ENCODE measurements around the gene EIF4A2.

EIF4A2 gene

GRCh38 chr3:186750316-186750715 lies 33.1 kb upstream of the EIF4A2 start:
- Histone ChIP-seq H4K91ac (ENCODE audit: low read depth, low read length, poor library complexity) (no peak overlapping the region), H3K23ac (ENCODE audit: low read depth, low read length, poor library complexity) (no peak overlapping the region), H3K4ac (ENCODE audit: low read length) (no peak overlapping the region), H3K18ac (ENCODE audit: low read length) (no peak overlapping the region), H2AFZ (ENCODE audit: low read length) (no peak overlapping the region), H3K27ac (replicated peaks; ENCODE audit: low read length) (no peak overlapping the region), H3K4me1 (ENCODE audit: control insufficient read depth in 2 of 2, insufficient read depth in 1 of 2, low read depth in 1 of 2, low read length in 2 of 2) (peaks cover 0 to 3% of the 10 kb centered on the region in 2 donors), H3K36me3 (replicated peaks in 1 of 2; ENCODE audit: control insufficient read depth in 2 of 2, insufficient read depth in 2 of 2, low read length in 2 of 2) (no peaks in the 10 kb centered on the region), H2BK12ac (ENCODE audit: low read length) (no peak overlapping the region), H3K4me3 (ENCODE audit: low read length in 2 of 2) (no peak overlapping the region), H3K9me3 (replicated peaks in 1 of 2; ENCODE audit: control insufficient read depth in 2 of 2, insufficient read depth in 1 of 2, low read depth in 1 of 2, low read length in 2 of 2) (no peaks in the 10 kb centered on the region), H3K9ac (ENCODE audit: low read depth, low read length, poor library complexity) (no peak overlapping the region), H3K14ac (ENCODE audit: low read length) (no peak overlapping the region), H2BK5ac (ENCODE audit: low read length) (no peak overlapping the region), H3K79me1 (ENCODE audit: low read depth, low read length) (no peaks in the 10 kb centered on the region), H2AK5ac (ENCODE audit: low read depth, low read length) (no peak overlapping the region), H3K4me2 (ENCODE audit: insufficient read depth, low read length, poor library complexity, severe bottlenecking) (no peak overlapping the region), H3K27me3 (ENCODE audit: control insufficient read depth in 3 of 3, insufficient read depth in 3 of 3, low read depth in 1 of 3, low read length in 3 of 3) (peaks cover 0 to 4% (median 0%) of the 10 kb centered on the region in 3 experiments), H2BK120ac (ENCODE audit: low read depth, low read length) (no peak overlapping the region), H2BK15ac (ENCODE audit: low read length) (no peak overlapping the region), H4K8ac (ENCODE audit: low read depth, low read length) (no peak overlapping the region)
- WGBS, 2 donors (ENCODE audit: extremely low coverage in 2 of 2, insufficient read length in 2 of 2, insufficient replicate concordance in 1 of 2) = no CpG with 5 or more reads among the region's 2 CpGs
- no peak for DNase-seq (ENCODE audit: low spot score)

- Histone ChIP-seq H3K79me1 (ENCODE audit: low read depth, low read length) (no peaks in the 10 kb centered on the region), H2BK120ac (ENCODE audit: low read depth, low read length) (no peak overlapping the region), H3K18ac (ENCODE audit: low read length) (no peak overlapping the region), H3K36me3 (replicated peaks in 1 of 2; ENCODE audit: control insufficient read depth in 2 of 2, insufficient read depth in 2 of 2, low read length in 2 of 2) (no peaks in the 10 kb centered on the region), H3K9me3 (replicated peaks in 1 of 2; ENCODE audit: control insufficient read depth in 2 of 2, insufficient read depth in 1 of 2, low read depth in 1 of 2, low read length in 2 of 2) (no peaks in the 10 kb centered on the region), H3K4me3 (ENCODE audit: low read length in 2 of 2) (no peak overlapping the region), H4K91ac (ENCODE audit: low read depth, low read length, poor library complexity) (no peak overlapping the region), H3K23ac (ENCODE audit: low read depth, low read length, poor library complexity) (no peak overlapping the region), H2AK5ac (ENCODE audit: low read depth, low read length) (no peak overlapping the region), H2BK5ac (ENCODE audit: low read length) (no peak overlapping the region), H3K27me3 (ENCODE audit: control insufficient read depth in 3 of 3, insufficient read depth in 3 of 3, low read depth in 1 of 3, low read length in 3 of 3) (peaks cover 0 to 4% (median 0%) of the 10 kb centered on the region in 3 experiments), H3K4me2 (ENCODE audit: insufficient read depth, low read length, poor library complexity, severe bottlenecking) (no peak overlapping the region), H3K4me1 (ENCODE audit: control insufficient read depth in 2 of 2, insufficient read depth in 1 of 2, low read depth in 1 of 2, low read length in 2 of 2) (no peaks in the 10 kb centered on the region), H3K4ac (ENCODE audit: low read length) (no peak overlapping the region), H2BK12ac (ENCODE audit: low read length) (no peak overlapping the region), H2AFZ (ENCODE audit: low read length) (no peak overlapping the region), H3K14ac (ENCODE audit: low read length) (no peak overlapping the region), H3K9ac (ENCODE audit: low read depth, low read length, poor library complexity) (no peak overlapping the region), H2BK15ac (ENCODE audit: low read length) (no peak overlapping the region), H3K27ac (replicated peaks; ENCODE audit: low read length) (no peak overlapping the region), H4K8ac (ENCODE audit: low read depth, low read length) (no peak overlapping the region)
- WGBS, 2 donors (ENCODE audit: extremely low coverage in 2 of 2, insufficient read length in 2 of 2, insufficient replicate concordance in 1 of 2) = no CpG with 5 or more reads among the region's 3 CpGs
- no peak for DNase-seq (ENCODE audit: low spot score)
Observed at GRCh38 chr3:186751480-186751879, 31.9 kb upstream of the EIF4A2 start.

- Histone ChIP-seq H3K23ac (ENCODE audit: low read depth, low read length, poor library complexity) (no peak overlapping the region), H3K27me3 (ENCODE audit: control insufficient read depth in 3 of 3, insufficient read depth in 3 of 3, low read depth in 1 of 3, low read length in 3 of 3) (peaks cover 0 to 11% (median 0%) of the 10 kb centered on the region in 3 experiments), H2AK5ac (ENCODE audit: low read depth, low read length) (no peak overlapping the region), H3K4me1 (ENCODE audit: control insufficient read depth in 2 of 2, insufficient read depth in 1 of 2, low read depth in 1 of 2, low read length in 2 of 2) (peaks cover 0 to 5% of the 10 kb centered on the region in 2 donors), H2BK12ac (ENCODE audit: low read length) (no peak overlapping the region), H3K14ac (ENCODE audit: low read length) (peak overlapping the region; percentile 47), H3K27ac (replicated peaks; ENCODE audit: low read length) (no peak overlapping the region), H2AFZ (ENCODE audit: low read length) (no peak overlapping the region), H3K4me3 (ENCODE audit: low read length in 2 of 2) (no peak overlapping the region), H3K18ac (ENCODE audit: low read length) (no peak overlapping the region), H3K79me1 (ENCODE audit: low read depth, low read length) (no peaks in the 10 kb centered on the region), H3K9me3 (replicated peaks in 1 of 2; ENCODE audit: control insufficient read depth in 2 of 2, insufficient read depth in 1 of 2, low read depth in 1 of 2, low read length in 2 of 2) (no peaks in the 10 kb centered on the region), H2BK15ac (ENCODE audit: low read length) (no peak overlapping the region), H3K4ac (ENCODE audit: low read length) (no peak overlapping the region), H4K91ac (ENCODE audit: low read depth, low read length, poor library complexity) (no peak overlapping the region), H2BK120ac (ENCODE audit: low read depth, low read length) (no peak overlapping the region), H3K36me3 (replicated peaks in 1 of 2; ENCODE audit: control insufficient read depth in 2 of 2, insufficient read depth in 2 of 2, low read length in 2 of 2) (no peaks in the 10 kb centered on the region), H3K9ac (ENCODE audit: low read depth, low read length, poor library complexity) (no peak overlapping the region), H4K8ac (ENCODE audit: low read depth, low read length) (no peak overlapping the region), H2BK5ac (ENCODE audit: low read length) (no peak overlapping the region), H3K4me2 (ENCODE audit: insufficient read depth, low read length, poor library complexity, severe bottlenecking) (no peak overlapping the region)
- no peak for DNase-seq (ENCODE audit: low spot score)
- WGBS, 2 donors (ENCODE audit: extremely low coverage in 2 of 2, insufficient read length in 2 of 2, insufficient replicate concordance in 1 of 2) = no CpG with 5 or more reads among the region's 7 CpGs
Observed at GRCh38 chr3:186754006-186754405, 29.4 kb upstream of the EIF4A2 start.

GRCh38 chr3:186754871-186755270 lies 28.5 kb upstream of the EIF4A2 start:
- no CpG with 5 or more reads among the region's 5 CpGs for WGBS, 2 donors (ENCODE audit: extremely low coverage in 2 of 2, insufficient read length in 2 of 2, insufficient replicate concordance in 1 of 2)
- H3K36me3 ChIP-seq (replicated peaks in 1 of 2; ENCODE audit: control insufficient read depth in 2 of 2, insufficient read depth in 2 of 2, low read length in 2 of 2) = no peaks in the 10 kb centered on the region
- no peaks in the 10 kb centered on the region for H3K9me3 ChIP-seq (replicated peaks in 1 of 2; ENCODE audit: control insufficient read depth in 2 of 2, insufficient read depth in 1 of 2, low read depth in 1 of 2, low read length in 2 of 2)
- H2AFZ ChIP-seq (ENCODE audit: low read length) = no peak overlapping the region
- H3K27me3 ChIP-seq (ENCODE audit: control insufficient read depth in 3 of 3, insufficient read depth in 3 of 3, low read depth in 1 of 3, low read length in 3 of 3) = peaks cover 0 to 11% (median 0%) of the 10 kb centered on the region in 3 experiments
- H2BK12ac ChIP-seq (ENCODE audit: low read length) = no peak overlapping the region
- H4K91ac ChIP-seq (ENCODE audit: low read depth, low read length, poor library complexity) = no peak overlapping the region
- H2BK15ac ChIP-seq (ENCODE audit: low read length) = no peak overlapping the region
- H3K4me2 ChIP-seq (ENCODE audit: insufficient read depth, low read length, poor library complexity, severe bottlenecking) = no peak overlapping the region
- peaks cover 0 to 6% of the 10 kb centered on the region in 2 donors for H3K4me1 ChIP-seq (ENCODE audit: control insufficient read depth in 2 of 2, insufficient read depth in 1 of 2, low read depth in 1 of 2, low read length in 2 of 2)
- no peak overlapping the region for H3K9ac ChIP-seq (ENCODE audit: low read depth, low read length, poor library complexity)
- H3K79me1 ChIP-seq (ENCODE audit: low read depth, low read length) = no peaks in the 10 kb centered on the region
- no peak overlapping the region for H2BK5ac ChIP-seq (ENCODE audit: low read length)
- H2AK5ac ChIP-seq (ENCODE audit: low read depth, low read length) = no peak overlapping the region
- no peak overlapping the region for H3K4ac ChIP-seq (ENCODE audit: low read length)
- no peak overlapping the region for H3K27ac ChIP-seq (replicated peaks; ENCODE audit: low read length)
- no peak overlapping the region for H3K14ac ChIP-seq (ENCODE audit: low read length)
- H3K4me3 ChIP-seq (ENCODE audit: low read length in 2 of 2) = no peak overlapping the region
- H4K8ac ChIP-seq (ENCODE audit: low read depth, low read length) = no peak overlapping the region
- H3K23ac ChIP-seq (ENCODE audit: low read depth, low read length, poor library complexity) = no peak overlapping the region
- no peak overlapping the region for H2BK120ac ChIP-seq (ENCODE audit: low read depth, low read length)
- no peak overlapping the region for H3K18ac ChIP-seq (ENCODE audit: low read length)
- DNase-seq (ENCODE audit: low spot score) = no peak
